Measurements from ENCODE around the gene AGBL4.
"Not testable (repeated sequence)": the region's sequence is repeated elsewhere in the genome, so short reads cannot be mapped to it uniquely, and the experiment has no call there.

The AGBL4 gene

GRCh38 chr1:48524892-48525467 lies 1498.8 kb downstream of the AGBL4 start:
- Histone ChIP-seq H4K20me1 (ENCODE audit: insufficient read depth, low read length) (no peaks in the 10 kb centered on the region), H3K27me3 (ENCODE audit: insufficient read depth, low read length, poor library complexity) (no peaks in the 10 kb centered on the region), H3K4me2 (ENCODE audit: insufficient read depth, low read length) (no peak overlapping the region), H2AFZ (ENCODE audit: low read depth, low read length) (no peak overlapping the region), H3K4me1 (ENCODE audit: insufficient read depth, low read length) (no peaks in the 10 kb centered on the region), H3K9ac (ENCODE audit: low read depth, low read length) (no peak overlapping the region), H3K9me3 (ENCODE audit: insufficient read depth, low read length, severe bottlenecking) (no peaks in the 10 kb centered on the region), H3K79me2 (ENCODE audit: insufficient read depth, low read length) (no peaks in the 10 kb centered on the region), H3K4me3 (ENCODE audit: low read depth in 1 of 2, low read length in 2 of 2) (no peak overlapping the region), H3K27ac (ENCODE audit: low read length) (no peak overlapping the region), H3K36me3 (ENCODE audit: insufficient read depth, low read length) (no peaks in the 10 kb centered on the region)
- TF ChIP-seq CTCF (IDR thresholded peaks at IDR 0.05; ENCODE audit: borderline replicate concordance, extremely low read depth, low read length, poor library complexity, severe bottlenecking) (no peak), EZH2 (IDR thresholded peaks at IDR 0.05; ENCODE audit: borderline replicate concordance, low read depth, low read length, severe bottlenecking) (no peak)
- DNase-seq (no peak), ATAC-seq (ENCODE audit: insufficient read depth, low read depth) (no peak)

- H3K4me1 ChIP-seq (ENCODE audit: insufficient read depth, low read length) = no peaks in the 10 kb centered on the region
- no peak overlapping the region for H3K9ac ChIP-seq (ENCODE audit: low read depth, low read length)
- H3K79me2 ChIP-seq (ENCODE audit: insufficient read depth, low read length) = no peaks in the 10 kb centered on the region
- no peaks in the 10 kb centered on the region for H4K20me1 ChIP-seq (ENCODE audit: insufficient read depth, low read length)
- no peak overlapping the region for H3K4me2 ChIP-seq (ENCODE audit: insufficient read depth, low read length)
- H3K27ac ChIP-seq (ENCODE audit: low read length) = no peak overlapping the region
- no peaks in the 10 kb centered on the region for H3K36me3 ChIP-seq (ENCODE audit: insufficient read depth, low read length)
- DNase-seq = no peak
- H2AFZ ChIP-seq (ENCODE audit: low read depth, low read length) = no peak overlapping the region
- H3K4me3 ChIP-seq (ENCODE audit: low read depth in 1 of 2, low read length in 2 of 2) = no peak overlapping the region
- H3K27me3 ChIP-seq (ENCODE audit: insufficient read depth, low read length, poor library complexity) = no peaks in the 10 kb centered on the region
- TF ChIP-seq CTCF (IDR thresholded peaks at IDR 0.05; ENCODE audit: borderline replicate concordance, extremely low read depth, low read length, poor library complexity, severe bottlenecking) (no peak), EZH2 (IDR thresholded peaks at IDR 0.05; ENCODE audit: borderline replicate concordance, low read depth, low read length, severe bottlenecking) (no peak)
- no peaks in the 10 kb centered on the region for H3K9me3 ChIP-seq (ENCODE audit: insufficient read depth, low read length, severe bottlenecking)
- no peak for ATAC-seq (ENCODE audit: insufficient read depth, low read depth)
Observed at GRCh38 chr1:48523558-48523957, 1500.2 kb downstream of the AGBL4 start.

GRCh38 chr1:48519896-48520295 lies 1503.9 kb downstream of the AGBL4 start:
- H3K4me1 ChIP-seq (ENCODE audit: insufficient read depth, low read length); ATAC-seq (ENCODE audit: insufficient read depth, low read depth); H2AFZ ChIP-seq (ENCODE audit: low read depth, low read length); H3K27me3 ChIP-seq (ENCODE audit: insufficient read depth, low read length, poor library complexity); H3K4me3 ChIP-seq (ENCODE audit: low read depth in 1 of 2, low read length in 2 of 2); H3K27ac ChIP-seq (ENCODE audit: low read length); H4K20me1 ChIP-seq (ENCODE audit: insufficient read depth, low read length); H3K4me2 ChIP-seq (ENCODE audit: insufficient read depth, low read length); H3K9me3 ChIP-seq (ENCODE audit: insufficient read depth, low read length, severe bottlenecking); H3K9ac ChIP-seq (ENCODE audit: low read depth, low read length); H3K36me3 ChIP-seq (ENCODE audit: insufficient read depth, low read length); H3K79me2 ChIP-seq (ENCODE audit: insufficient read depth, low read length): not testable (repeated sequence)
- DNase-seq = peak; percentile 34

GRCh38 chr1:48506870-48507269 lies 1516.9 kb downstream of the AGBL4 start:
- Histone ChIP-seq H3K4me2 (ENCODE audit: insufficient read depth, low read length) (no peak overlapping the region), H3K27ac (ENCODE audit: low read length) (no peak overlapping the region), H3K4me3 (ENCODE audit: low read depth in 1 of 2, low read length in 2 of 2) (no peak overlapping the region), H3K27me3 (ENCODE audit: insufficient read depth, low read length, poor library complexity) (no peaks in the 10 kb centered on the region), H4K20me1 (ENCODE audit: insufficient read depth, low read length) (no peaks in the 10 kb centered on the region), H3K4me1 (ENCODE audit: insufficient read depth, low read length) (no peaks in the 10 kb centered on the region), H3K36me3 (ENCODE audit: insufficient read depth, low read length) (no peaks in the 10 kb centered on the region), H3K9me3 (ENCODE audit: insufficient read depth, low read length, severe bottlenecking) (no peaks in the 10 kb centered on the region), H3K9ac (ENCODE audit: low read depth, low read length) (no peak overlapping the region), H2AFZ (ENCODE audit: low read depth, low read length) (no peak overlapping the region), H3K79me2 (ENCODE audit: insufficient read depth, low read length) (no peaks in the 10 kb centered on the region)
- DNase-seq = no peak
- ATAC-seq (ENCODE audit: insufficient read depth, low read depth) = no peak
- no peak for TF ChIP-seq EZH2 (IDR thresholded peaks at IDR 0.05; ENCODE audit: borderline replicate concordance, low read depth, low read length, severe bottlenecking)
- no peak for TF ChIP-seq CTCF (IDR thresholded peaks at IDR 0.05; ENCODE audit: borderline replicate concordance, extremely low read depth, low read length, poor library complexity, severe bottlenecking)
